ENCODE data around the gene WNK2.

Gene WNK2

DNA sequence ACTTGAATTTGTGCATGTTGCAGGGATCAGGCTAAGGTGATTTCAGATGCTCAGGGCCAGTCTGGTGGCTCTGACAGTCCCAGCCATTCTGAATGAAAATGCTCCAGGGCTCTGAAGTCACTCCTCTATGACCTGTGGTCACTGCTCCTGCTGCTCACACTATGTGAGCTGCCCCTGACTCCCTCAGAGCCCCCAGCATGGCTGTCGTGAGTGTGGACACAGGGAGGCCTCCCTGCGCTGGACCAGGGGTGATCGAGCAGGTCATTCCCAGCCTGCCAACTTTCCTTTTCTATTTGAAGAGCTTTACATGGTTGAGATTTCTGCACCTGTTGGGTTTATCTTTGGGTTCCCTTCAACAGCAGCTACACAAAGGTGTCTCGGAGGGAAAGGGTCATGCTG is 74.5 kb downstream of the WNK2 start:
- DNase-seq: no peak

GRCh38 chr9:93258818-93259489 is 75.0 kb downstream of the WNK2 start:
- no peak for DNase-seq

- no peak for DNase-seq
Observed at GRCh38 chr9:93259490-93260262, 75.7 kb downstream of the WNK2 start.

DNA sequence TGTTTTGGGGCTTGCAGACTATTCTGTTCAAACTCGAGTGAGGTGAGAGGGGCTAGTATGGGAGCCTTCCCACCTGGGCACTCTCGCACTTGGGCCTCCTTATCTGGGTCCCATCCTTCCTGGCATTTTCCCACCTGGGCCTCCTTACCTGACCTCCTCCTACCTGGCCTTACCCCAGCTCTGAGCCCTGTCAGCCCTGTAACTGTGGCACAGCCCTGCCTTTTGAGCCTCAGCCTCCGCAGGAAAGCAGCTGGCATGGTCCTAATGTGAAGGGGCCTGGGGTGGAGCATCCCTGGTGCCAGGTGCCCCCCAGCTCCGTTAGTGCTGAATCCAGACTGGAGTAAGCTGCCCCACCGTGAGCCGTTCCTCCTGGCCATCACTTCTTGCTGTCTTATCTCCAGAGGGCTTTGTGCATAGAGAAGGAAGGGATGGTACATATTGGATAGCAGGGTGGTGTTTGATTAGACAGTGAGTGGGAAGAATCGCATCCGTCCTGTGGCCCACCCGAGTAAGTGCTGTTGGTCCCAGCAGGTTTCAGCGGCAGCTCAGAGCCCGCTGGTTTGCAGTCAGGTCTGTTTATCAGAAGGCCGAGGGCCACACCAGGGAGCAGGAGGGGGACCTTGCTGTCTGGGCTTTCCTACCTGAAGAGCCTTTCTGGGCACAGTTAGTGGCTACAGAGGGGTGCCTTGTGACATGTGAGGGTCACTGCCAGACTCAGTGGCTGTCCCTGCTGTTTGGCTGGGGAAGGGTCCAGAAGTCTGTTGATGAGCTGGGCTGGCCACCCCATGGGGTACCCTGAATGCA is 76.5 kb downstream of the WNK2 start:
- DNase-seq: no peak

GRCh38 chr9:93261281-93261680 is 77.3 kb downstream of the WNK2 start:
- no peak for DNase-seq

GRCh38 chr9:93261735-93262523 is 78.0 kb downstream of the WNK2 start:
- no peak for DNase-seq

DNA sequence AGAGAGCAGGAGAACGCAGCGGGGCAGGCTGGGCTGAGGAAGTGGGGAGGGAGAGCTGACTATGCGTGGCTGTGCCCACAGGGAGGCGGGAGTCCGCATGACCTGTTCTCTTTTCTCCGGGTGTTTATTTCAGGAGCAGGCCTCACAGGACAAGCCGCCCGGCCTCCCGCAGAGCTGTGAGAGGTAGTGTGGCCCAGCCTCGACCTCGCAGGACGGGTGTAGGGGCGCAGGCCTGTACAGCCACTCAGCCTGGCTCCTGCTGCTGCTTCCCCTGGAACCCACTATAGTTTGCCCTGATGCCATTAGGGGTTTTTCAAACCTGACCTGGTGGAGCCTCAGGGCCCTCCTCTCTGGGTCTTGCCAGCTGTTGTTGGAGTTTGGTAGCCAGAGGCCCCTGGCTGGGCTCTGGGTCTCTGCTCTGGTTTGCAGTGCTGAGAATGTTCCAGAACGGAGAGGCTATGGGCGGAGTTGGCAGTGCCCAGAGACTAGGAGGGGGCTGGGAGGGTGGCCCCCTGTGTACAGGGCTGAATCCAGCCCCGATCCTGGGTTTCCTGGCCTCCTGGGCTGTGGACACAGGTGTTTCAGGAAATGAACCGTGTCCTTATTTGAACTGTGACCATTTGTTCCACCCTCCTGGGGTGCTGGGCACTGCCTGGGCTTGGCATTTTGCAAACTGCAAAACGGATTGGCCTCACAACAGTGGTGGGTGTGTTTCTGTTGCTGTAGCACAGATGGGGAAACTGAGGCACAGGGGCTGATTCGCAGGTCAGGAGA is 78.8 kb downstream of the WNK2 start:
- DNase-seq: no peak

DNA sequence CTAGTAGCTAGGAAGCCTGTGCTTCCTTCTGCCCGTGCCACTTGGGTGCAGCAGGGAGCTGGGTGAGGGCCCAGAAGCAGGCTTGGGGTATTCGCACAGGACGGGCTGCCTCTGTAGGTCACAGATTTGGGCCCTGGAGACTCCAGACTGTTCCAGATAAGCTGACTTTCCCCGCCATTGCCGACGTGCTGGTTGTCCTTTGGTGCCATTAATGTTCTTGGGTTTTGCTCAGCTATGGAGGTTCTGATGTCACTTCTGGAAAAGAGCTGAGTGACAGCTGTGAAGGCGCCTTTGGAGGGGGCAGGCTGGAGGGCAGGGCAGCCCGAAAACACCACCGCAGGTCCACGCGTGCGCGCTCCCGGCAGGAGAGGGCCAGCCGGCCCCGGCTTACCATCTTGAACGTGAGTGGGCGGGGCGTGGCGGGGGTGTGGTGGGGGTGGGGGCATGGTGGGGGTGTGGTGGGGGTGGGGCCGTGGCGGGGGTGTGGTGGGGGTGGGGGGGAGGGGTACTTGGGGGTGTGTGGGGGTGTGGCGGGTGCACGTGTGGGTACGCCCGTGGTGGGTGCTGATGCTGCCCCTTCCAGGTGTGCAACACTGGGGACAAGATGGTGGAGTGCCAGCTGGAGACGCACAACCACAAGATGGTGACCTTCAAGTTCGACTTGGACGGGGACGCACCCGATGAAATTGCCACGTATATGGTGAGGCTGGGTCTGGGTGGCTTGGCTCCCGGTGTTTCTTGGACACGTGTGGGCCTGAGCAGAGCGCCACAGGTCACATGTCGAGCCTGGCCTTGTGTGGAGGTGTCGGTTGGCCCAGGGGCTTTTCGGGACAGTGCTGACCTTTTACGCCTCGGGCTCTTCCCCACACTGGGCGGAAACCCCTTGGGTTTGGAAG is 79.6 kb downstream of the WNK2 start:
- DNase-seq: no peak

GRCh38 chr9:93264338-93265125 is 80.6 kb downstream of the WNK2 start:
- no peak for DNase-seq

GRCh38 chr9:93265301-93265971 is 81.5 kb downstream of the WNK2 start:
- no peak for DNase-seq

DNA sequence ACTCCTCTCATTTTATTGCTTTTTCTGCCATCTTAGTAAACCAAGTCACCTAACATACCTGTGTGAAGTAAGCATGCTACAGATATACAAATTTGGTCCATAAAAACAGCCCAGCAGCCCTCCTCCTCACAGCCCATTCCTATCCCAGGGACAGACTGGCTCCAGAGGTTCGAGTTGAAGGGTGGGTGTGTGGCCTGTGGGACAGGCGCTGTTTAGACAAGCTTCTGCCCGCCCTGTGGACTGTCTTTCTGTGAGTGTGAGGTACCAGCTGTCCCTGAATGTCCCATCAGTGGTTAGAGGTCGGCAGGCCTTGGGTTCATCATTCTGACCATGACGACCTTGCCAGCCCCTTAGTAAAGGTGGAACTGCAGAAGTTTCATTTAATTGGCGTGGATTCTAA is 82.0 kb downstream of the WNK2 start:
- no peak for DNase-seq

GRCh38 chr9:93266521-93267001 is 82.6 kb downstream of the WNK2 start:
- no peak for DNase-seq

DNA sequence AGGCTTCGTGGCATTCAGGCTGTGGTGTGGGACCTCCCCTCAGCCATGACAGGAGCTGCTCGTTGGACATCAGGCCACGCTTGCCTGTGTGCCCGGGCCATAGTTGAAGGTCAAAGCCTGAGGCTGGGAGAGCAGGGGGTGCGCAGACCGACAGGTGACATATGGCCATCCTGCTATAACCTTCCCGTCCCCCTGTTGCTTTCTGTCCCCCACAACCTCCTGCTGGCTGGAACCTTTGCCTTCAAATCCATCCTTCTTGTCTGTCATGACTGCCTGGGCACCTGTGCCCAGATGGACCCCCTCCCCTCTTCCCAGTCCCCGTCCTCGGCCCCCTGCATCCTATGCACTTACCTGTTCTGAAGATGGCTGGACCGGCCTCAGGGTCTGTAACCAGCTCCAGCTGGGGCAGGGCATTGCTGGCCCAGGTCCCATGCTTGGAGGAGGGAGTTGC is 83.2 kb downstream of the WNK2 start:
- DNase-seq: no peak

DNA sequence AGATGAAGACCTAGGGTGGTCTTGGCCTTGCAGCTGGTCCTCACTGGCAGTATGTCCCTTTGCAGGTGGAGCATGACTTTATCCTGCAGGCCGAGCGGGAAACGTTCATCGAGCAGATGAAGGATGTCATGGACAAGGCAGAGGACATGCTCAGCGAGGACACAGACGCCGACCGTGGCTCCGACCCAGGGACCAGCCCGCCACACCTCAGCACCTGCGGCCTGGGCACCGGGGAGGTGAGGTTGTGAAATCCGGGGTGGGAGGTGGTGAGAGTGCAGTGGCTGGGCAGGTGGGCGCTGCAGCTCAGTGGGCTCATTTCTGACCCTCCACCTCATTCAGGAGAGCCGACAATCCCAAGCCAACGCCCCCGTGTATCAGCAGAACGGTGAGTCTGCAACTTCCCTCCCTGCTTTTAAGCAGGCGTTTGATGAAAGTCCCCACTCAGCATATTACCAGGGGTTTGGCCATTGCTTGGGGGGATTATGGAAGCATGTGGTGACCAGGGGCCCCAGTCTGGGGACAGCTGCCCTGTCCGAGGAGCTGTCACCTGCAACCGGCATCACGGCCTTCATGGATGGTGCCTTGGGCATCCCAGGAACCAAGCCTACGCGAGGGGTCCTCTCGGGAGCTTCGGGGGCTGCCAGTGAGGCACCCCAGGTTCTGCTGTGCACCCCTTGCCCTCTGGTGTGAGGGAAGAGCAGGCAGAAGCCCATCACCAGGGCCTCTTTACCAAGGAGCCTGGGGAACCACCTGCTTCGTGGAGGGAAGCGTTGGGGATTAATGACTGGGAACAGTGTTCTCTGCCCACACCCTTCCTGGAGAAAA is 84.0 kb downstream of the WNK2 start:
- no peak for DNase-seq

- peak; percentile 31 to 39 for DNase-seq
Observed at GRCh38 chr9:93268551-93269314, 84.8 kb downstream of the WNK2 start.

DNA sequence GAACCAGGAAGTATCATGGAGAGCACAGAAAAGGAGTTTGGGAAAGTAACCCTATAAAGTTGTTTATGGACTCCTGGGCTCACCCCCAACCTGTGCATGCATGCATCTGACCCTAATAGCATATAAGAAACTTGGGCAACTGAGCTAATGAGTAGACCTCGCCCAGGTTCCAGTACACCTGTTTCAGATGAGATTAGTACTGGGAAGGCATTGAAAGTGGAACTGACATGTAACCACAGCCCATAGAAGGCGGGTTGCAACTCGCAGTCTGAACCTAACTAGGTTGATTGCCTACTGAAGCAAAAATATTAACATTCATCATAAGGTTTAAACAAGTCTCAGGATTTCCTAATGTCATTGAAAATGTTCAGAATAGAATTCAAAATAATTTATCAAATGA is 87.0 kb downstream of the WNK2 start:
- DNase-seq: no peak

DNA sequence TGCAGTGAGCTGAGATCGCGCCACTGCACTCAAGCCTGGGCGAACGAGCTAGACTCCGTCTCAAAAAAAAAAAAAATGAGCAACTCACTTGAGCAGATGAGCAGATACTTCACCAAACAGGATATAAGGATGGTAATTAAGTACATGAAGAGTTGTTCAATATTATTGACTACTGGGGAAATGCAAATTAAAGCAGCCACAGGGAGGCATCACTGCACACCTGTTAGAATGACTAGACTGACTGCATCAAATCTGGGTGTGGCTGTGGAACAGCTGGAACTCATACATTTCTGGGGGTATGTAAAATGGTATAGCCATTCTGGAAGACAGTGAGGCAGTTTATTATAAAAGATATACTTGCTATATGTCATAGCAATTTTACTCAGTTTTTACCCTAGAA is 93.0 kb downstream of the WNK2 start:
- no peak for DNase-seq

GRCh38 chr9:93278144-93278543 is 94.2 kb downstream of the WNK2 start:
- no peak for DNase-seq
